ENCODE measurements around the gene HTRA1. TPM values are rescaled to one million over a fixed set of nuclear protein-coding genes. Genes with fewer than 3 reads are reported as not detected.

The HTRA1 gene
- total RNA-seq, 1 donor from 2014 or later = 62.6 TPM

DNA sequence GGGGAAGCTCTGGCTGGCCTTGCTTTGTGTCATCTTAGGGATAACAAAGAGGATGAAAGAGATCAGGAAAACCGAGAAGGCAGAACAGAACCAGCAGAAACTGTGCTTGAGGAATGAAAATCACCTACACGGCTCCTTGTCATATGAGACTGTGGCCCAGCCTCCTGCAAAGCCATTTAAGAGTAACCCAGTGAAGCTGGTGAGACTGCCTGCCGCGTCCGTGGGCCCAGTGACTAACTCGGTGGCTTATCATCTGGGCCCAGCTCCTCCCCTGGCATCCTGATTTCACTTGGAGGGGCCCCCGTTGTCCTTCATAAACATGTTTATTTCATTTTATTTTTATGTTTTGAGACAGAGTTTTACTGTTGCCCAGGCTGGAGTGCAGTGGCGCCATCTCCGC, 30.7 kb downstream of the HTRA1 start:
- H3K27ac ChIP-seq (replicated peaks) = no peak overlapping the region
- TF ChIP-seq CTCF (IDR thresholded peaks at IDR 0.05; ENCODE audit: borderline replicate concordance) = no peak
- no peak overlapping the region for H3K4me3 ChIP-seq
- peaks cover 66% of the 10 kb centered on the region for H3K4me1 ChIP-seq
- no peaks in the 10 kb centered on the region for H3K27me3 ChIP-seq (ENCODE audit: low read depth)
- DNase-seq = no peak
- intact Hi-C loops (cut with micrococcal nuclease) = no loop called here
- no peaks in the 10 kb centered on the region for H3K9me3 ChIP-seq (replicated peaks)
- peaks cover 12% of the 10 kb centered on the region for H3K36me3 ChIP-seq

GRCh38 chr10:122492999-122493481, 31.7 kb downstream of the HTRA1 start:
- TF ChIP-seq CTCF (IDR thresholded peaks at IDR 0.05; ENCODE audit: borderline replicate concordance) = no peak
- Histone ChIP-seq H3K4me1 (peaks cover 56% of the 10 kb centered on the region), H3K27me3 (ENCODE audit: low read depth) (no peaks in the 10 kb centered on the region), H3K36me3 (peaks cover 12% of the 10 kb centered on the region), H3K9me3 (replicated peaks) (no peaks in the 10 kb centered on the region), H3K27ac (replicated peaks) (peak overlapping the region; percentile 57), H3K4me3 (no peak overlapping the region)
- DNase-seq = no peak
- intact Hi-C loops (cut with micrococcal nuclease) = no loop called here

- peaks cover 12% of the 10 kb centered on the region for H3K36me3 ChIP-seq
- H3K4me3 ChIP-seq = no peak overlapping the region
- H3K27ac ChIP-seq (replicated peaks) = peak overlapping the region; percentile 57
- TF ChIP-seq CTCF (IDR thresholded peaks at IDR 0.05; ENCODE audit: borderline replicate concordance) = no peak
- H3K27me3 ChIP-seq (ENCODE audit: low read depth) = no peaks in the 10 kb centered on the region
- H3K9me3 ChIP-seq (replicated peaks) = no peaks in the 10 kb centered on the region
- no peak for DNase-seq
- intact Hi-C loops (cut with micrococcal nuclease) = no loop called here
- peaks cover 56% of the 10 kb centered on the region for H3K4me1 ChIP-seq
These were observed 32.4 kb downstream of the HTRA1 start for GRCh38 chr10:122493761-122494160.

GRCh38 chr10:122494173-122494820, 32.9 kb downstream of the HTRA1 start:
- no peak for TF ChIP-seq CTCF (IDR thresholded peaks at IDR 0.05; ENCODE audit: borderline replicate concordance)
- Histone ChIP-seq H3K27me3 (ENCODE audit: low read depth) (no peaks in the 10 kb centered on the region), H3K4me1 (peaks cover 56% of the 10 kb centered on the region), H3K4me3 (no peak overlapping the region), H3K27ac (replicated peaks) (peak overlapping the region; percentile 73), H3K36me3 (peaks cover 12% of the 10 kb centered on the region), H3K9me3 (replicated peaks) (no peaks in the 10 kb centered on the region)
- DNase-seq = no peak
- intact Hi-C loops (cut with micrococcal nuclease) = no loop called here

- Histone ChIP-seq H3K4me3 (no peak overlapping the region), H3K36me3 (peaks cover 7% of the 10 kb centered on the region), H3K27ac (replicated peaks) (peak overlapping the region; percentile 73), H3K4me1 (peaks cover 59% of the 10 kb centered on the region), H3K9me3 (replicated peaks) (no peaks in the 10 kb centered on the region), H3K27me3 (ENCODE audit: low read depth) (no peaks in the 10 kb centered on the region)
- no peak for DNase-seq
- no peak for TF ChIP-seq CTCF (IDR thresholded peaks at IDR 0.05; ENCODE audit: borderline replicate concordance)
- intact Hi-C loops (cut with micrococcal nuclease) = no loop called here
These were observed 33.5 kb downstream of the HTRA1 start for GRCh38 chr10:122494833-122495232.
